TTC549 (cell line): ENCODE measurements around the gene DCUN1D3.
A peak's percentile ranks its signal among the peaks of the same experiment; 100 is the strongest.
"Not testable (repeated sequence)": the region's sequence is repeated elsewhere in the genome, so short reads cannot be mapped to it uniquely, and the experiment has no call there.

Source experiments
- FAIRE-seq: peaks from 2 replicates; lab custom pipeline; 2012; peaks lifted over from hg19 to GRCh38; lab: Jason Lieb, UNC

Gene DCUN1D3

GRCh38 chr16:20900299-20901067 is at the start of gene DCUN1D3, which contains the start of gene LYRM1:
TSS of gene DCUN1D3 (minus strand) at chr16:20900358. CDS start at chr16:20862538, 37,820 bp downstream.
TSS of gene LYRM1 (plus strand) at chr16:20900771. CDS start at chr16:20915556, 14,785 bp downstream.
- FAIRE-seq, result peak; percentile 45

- no peak for FAIRE-seq
Observed at GRCh38 chr16:20949660-20950059, 49.5 kb upstream of the DCUN1D3 start.

GRCh38 chr16:20948444-20948843 is 48.3 kb upstream of the DCUN1D3 start:
- no peak for FAIRE-seq

GRCh38 chr16:20946015-20946629 is 46.0 kb upstream of the DCUN1D3 start:
- no peak for FAIRE-seq

GRCh38 chr16:20945575-20945875 is 45.4 kb upstream of the DCUN1D3 start:
- FAIRE-seq, result not testable (repeated sequence)

- no peak for FAIRE-seq
Observed at GRCh38 chr16:20944861-20945574, 44.9 kb upstream of the DCUN1D3 start.

GRCh38 chr16:20942256-20942655 is 42.1 kb upstream of the DCUN1D3 start:
- FAIRE-seq, result no peak

GRCh38 chr16:20941636-20941926 is 41.4 kb upstream of the DCUN1D3 start:
- no peak for FAIRE-seq

GRCh38 chr16:20940871-20941635 is 40.9 kb upstream of the DCUN1D3 start:
- no peak for FAIRE-seq

GRCh38 chr16:20939611-20940010 is 39.5 kb upstream of the DCUN1D3 start:
- FAIRE-seq, result no peak

- FAIRE-seq, result no peak
Observed at GRCh38 chr16:20938426-20938825, 38.3 kb upstream of the DCUN1D3 start.

- FAIRE-seq, result no peak
Observed at GRCh38 chr16:20937736-20938135, 37.6 kb upstream of the DCUN1D3 start.

- no peak for FAIRE-seq
Observed at GRCh38 chr16:20933589-20933988, 33.4 kb upstream of the DCUN1D3 start.

GRCh38 chr16:20931066-20931600 is 31.0 kb upstream of the DCUN1D3 start:
- FAIRE-seq, result no peak

- FAIRE-seq, result no peak
Observed at GRCh38 chr16:20930365-20930690, 30.2 kb upstream of the DCUN1D3 start.

- not testable (repeated sequence) for FAIRE-seq
Observed at GRCh38 chr16:20929676-20930364, 29.7 kb upstream of the DCUN1D3 start.

- no peak for FAIRE-seq
Observed at GRCh38 chr16:20928774-20929411, 28.7 kb upstream of the DCUN1D3 start.

- FAIRE-seq, result no peak
Observed at GRCh38 chr16:20925751-20926150, 25.6 kb upstream of the DCUN1D3 start.

- no peak for FAIRE-seq
Observed at GRCh38 chr16:20923876-20924275, 23.7 kb upstream of the DCUN1D3 start.

- FAIRE-seq, result peak; percentile 59
Observed at GRCh38 chr16:20920799-20921198, 20.6 kb upstream of the DCUN1D3 start.

- no peak for FAIRE-seq
Observed at GRCh38 chr16:20920091-20920490, 19.9 kb upstream of the DCUN1D3 start.
